NK-92 treated with Interleukin-12 subunit alpha and Interleukin-12 subunit beta, amount 100 ng/mL, for 24 hours (cell line): Measurements from ENCODE around the gene SLA2.
A peak's percentile ranks its signal among the peaks of the same experiment; 100 is the strongest.

Experiments used
- DNase-seq: peaks from one replicate; lab custom pipeline; 2025; lab: John Stamatoyannopoulos, UW

SLA2 gene

DNA sequence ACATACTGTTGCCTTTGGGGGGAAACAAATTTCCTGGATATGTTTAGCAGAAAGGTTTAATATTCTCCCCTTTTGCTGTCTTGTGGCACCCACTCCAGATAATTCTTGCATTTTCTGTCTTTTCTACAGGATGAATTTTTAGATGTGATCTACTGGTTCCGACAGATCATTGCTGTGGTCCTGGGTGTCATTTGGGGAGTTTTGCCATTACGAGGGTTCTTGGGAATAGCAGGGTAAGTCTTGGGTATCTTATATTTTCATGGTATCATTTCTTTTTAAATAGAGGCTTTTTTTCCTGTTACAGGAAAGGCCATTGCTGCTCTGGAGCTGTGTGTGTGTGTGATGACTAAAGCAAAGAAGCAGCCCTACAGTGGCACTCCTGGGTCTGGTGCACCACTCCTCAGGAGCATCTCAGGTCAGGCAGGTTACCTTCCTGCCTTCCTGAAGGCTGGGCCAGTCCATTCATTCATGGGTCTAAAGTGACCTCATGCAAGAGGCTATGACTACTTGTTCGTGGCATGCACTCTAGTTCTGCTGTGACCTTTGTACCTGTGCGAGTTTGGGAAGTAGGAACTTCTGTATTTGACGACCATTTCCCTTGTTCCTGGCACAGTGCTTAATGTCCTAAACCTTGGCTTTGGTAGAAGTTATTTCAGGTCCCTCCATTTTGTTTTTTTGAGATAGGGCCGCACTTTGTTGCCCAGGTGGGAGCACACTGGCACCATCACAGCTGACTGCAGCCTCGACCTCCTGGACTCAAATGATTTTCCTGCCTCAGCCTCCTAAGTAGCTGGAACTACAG, 38.2 kb downstream of the SLA2 start:
- no peak for DNase-seq

GRCh38 chr20:36606158-36607066, 39.6 kb downstream of the SLA2 start:
- DNase-seq: peak; percentile 62

DNA sequence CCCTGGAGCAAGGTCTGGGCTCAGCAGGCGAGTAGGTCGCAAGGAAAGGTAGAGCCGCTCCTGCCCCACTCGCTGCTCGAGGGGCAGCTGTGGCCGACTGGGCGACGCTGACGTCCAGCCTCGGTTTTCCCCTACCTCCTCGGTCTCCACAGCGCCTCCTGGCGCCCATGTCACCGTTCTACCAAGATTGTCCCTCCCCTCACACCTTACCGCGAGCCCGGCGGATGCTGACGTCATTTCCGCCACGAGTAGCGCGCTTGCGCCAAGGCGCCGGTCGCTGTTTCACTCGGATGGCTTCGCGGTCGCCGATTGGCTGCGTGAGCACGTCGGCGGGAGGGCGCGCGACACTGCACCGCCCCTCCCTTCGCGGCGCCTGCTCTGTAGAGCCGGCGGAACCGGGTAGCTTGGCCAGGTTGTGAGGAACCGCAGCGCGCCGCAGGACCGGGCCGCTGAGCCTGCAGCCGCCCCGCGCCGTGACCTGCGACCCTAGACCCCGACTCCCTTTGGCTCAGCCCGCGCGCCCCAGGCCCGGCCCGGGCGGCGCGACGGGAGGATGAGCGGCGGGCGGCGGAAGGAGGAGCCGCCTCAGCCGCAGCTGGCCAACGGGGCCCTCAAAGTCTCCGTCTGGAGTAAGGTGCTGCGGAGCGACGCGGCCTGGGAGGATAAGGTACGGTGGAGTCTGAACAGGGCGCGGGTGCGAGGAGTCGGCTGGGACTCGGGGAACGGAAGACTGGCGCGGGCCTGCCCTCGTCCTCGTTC, 40.4 kb downstream of the SLA2 start, which contains the start of gene RAB5IF:
RAB5IF (plus strand) TSS at position 381 of the 759 bp plus-strand sequence; CDS start at position 554, 173 bp downstream.
- peak; percentile 98 for DNase-seq

DNA sequence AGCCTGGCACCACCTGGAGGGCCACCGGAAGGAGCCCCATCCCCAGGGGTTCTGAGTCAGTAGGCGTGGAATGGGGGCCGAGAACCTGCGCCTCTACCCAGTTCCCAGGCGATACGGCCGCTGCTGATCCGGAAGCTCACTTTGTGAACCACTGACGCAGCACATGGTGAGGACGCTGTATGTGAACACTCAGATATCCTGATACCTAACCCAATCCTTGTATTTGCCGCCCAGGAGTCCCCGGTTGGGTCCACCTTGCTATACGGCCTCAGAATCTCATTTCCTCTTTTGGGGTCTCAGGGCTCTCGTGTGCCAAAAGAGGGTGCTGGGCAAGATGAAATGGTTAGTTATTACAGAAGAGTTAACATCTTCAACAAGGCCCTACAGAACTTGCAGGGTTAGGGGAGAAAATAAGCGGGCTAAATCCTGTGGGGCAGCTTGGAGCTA, 41.0 kb downstream of the SLA2 start:
- DNase-seq: peak; percentile 41

- no peak for DNase-seq
Observed at GRCh38 chr20:36601540-36601939, 44.5 kb downstream of the SLA2 start.

GRCh38 chr20:36599912-36600345, 46.1 kb downstream of the SLA2 start:
- no peak for DNase-seq

- no peak for DNase-seq
Observed at GRCh38 chr20:36593347-36593929, 52.6 kb downstream of the SLA2 start.

DNA sequence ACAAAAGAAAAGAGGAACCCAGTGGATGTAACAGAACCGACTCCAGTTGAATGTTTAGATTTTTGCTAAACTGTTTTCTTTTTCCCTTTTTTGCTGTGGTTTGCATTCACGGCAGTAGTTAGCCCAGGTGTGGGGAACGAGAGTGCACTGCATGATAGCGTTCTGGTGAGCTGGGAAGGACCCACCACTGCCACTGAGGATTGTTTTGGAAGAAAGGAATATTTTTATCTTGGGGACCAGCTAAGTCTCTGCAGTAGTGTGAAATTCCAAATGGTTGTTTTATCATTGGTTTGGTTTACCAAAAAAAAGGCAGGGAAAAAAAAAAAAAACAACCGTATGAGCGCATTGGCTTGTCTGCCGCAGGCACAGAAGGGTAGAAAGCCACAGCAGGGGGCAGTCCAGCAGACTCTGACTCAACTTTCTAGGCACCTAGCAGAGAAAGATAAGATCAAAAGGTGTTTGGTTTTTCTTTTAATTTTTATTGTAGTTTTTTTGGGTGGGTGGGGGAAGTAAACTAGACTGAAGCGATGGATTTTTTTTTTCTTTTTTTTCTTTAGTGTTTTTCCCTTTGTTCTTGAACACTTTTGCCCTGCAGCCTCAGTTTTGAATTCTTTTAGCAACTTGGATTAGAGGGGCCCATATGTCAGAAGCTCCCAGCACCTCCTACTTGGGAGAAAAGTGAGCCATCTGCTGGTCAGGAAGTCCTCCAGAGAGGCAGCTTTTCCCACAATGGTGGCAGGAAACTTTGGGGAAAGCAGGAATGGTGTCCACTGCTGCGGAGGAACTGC, 53.9 kb downstream of the SLA2 start:
- DNase-seq: no peak

DNA sequence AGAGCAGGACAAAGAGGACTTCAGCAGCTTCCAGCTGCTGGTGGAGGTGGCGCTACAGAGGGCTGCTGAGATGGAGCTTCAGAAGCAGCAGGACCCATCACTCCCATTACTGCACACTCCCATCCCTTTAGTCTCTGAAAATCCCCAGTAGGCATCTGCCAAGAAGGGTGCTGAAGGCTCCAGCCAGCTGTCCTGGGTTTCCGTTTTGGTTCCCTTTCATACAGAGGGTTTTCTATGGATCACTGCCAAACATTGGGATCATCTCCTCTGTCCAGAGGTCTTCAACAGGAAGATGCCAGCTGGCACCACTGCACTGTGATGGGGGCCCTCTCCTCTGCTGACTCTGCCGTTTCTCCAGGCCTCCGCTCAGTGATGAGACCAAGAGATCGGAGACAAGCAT, 54.7 kb downstream of the SLA2 start:
- DNase-seq: no peak

GRCh38 chr20:36587388-36588070, 58.5 kb downstream of the SLA2 start:
- DNase-seq: no peak

- no peak for DNase-seq
Observed at GRCh38 chr20:36585410-36586125, 60.4 kb downstream of the SLA2 start.

- no peak for DNase-seq
Observed at GRCh38 chr20:36584018-36584481, 61.9 kb downstream of the SLA2 start.

GRCh38 chr20:36582821-36583220, 63.2 kb downstream of the SLA2 start:
- DNase-seq: no peak

DNA sequence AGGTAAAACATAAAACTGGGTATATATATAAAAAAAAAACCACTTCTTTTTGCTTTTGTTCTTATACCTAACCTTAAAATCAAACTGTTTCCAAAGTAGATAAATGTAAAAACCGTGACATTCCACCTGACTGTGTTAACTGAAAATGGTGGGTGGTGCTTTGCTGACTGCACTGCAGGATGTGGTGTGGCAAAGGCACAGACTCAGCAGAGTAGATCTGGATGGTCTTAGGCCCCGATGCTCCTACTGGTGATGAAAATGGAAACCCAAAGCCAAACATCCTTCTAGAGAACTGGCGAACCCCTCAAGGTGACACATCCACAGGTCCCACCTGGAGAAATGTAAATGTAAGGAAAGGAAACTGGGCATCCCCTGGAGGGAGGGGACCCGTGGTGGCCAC, 63.7 kb downstream of the SLA2 start:
- no peak for DNase-seq

- no peak for DNase-seq
Observed at GRCh38 chr20:36579996-36580545, 65.9 kb downstream of the SLA2 start.

- DNase-seq: no peak
Observed at GRCh38 chr20:36578356-36579041, 67.5 kb downstream of the SLA2 start.

GRCh38 chr20:36576081-36576445, 69.9 kb downstream of the SLA2 start:
- DNase-seq: no peak

DNA sequence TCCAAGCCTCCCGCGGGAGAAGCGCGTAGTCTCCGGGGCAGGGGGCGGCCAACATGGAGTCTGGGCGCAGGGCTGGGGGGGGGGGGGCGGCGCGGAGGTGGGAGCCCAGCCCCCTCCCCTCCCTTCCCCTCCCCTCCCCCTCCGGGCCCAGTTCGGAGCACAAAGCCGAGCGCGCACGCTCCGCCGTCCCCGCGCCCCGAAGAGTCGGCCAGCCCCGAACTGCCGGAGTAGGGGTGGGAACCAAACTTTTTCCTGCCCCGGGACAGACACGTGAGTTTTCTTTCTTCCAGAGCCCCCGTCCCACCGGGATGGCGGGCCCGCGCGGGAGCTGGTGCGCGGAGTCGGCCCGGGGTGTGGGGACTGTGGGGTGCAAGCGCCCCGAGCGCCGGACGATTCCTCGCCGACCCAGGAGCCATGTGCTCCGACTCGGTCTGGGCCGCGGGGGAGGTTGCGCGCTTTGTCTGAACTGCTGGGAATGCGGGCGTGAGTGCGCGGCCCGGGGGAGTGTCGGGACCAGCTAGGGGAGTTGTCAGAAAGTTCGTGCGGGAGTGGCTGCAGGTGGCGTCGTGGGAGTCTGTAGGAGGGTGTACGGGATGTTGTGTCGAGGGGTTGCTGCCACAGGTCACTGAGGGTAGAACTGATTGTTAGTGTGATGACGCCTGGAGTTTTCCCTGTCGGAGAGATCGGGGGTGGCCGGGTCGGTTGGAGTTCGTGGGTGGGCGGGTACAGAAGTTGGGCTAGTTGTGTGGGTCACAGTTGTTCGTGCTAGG, 71.4 kb downstream of the SLA2 start:
- no peak for DNase-seq
